DND-41 (cell line): Measurements from ENCODE around the gene WDR7.

ENCODE experiments used
- CTCF ChIP-seq: IDR thresholded peaks from 2 replicates; pipeline ENCODE4 v1.5.1; 2012; ENCODE audit warnings: borderline replicate concordance, low read length, moderate library complexity, mild to moderate bottlenecking; ENCODE audit not compliant: poor library complexity, severe bottlenecking; ENCODE audit errors: extremely low read depth
- EZH2 ChIP-seq: IDR thresholded peaks from 3 replicates; pipeline ENCODE4 v1.6.1; 2012; ENCODE audit warnings: borderline replicate concordance, low read depth, mild to moderate bottlenecking, moderate library complexity, low read length, inconsistent platforms; ENCODE audit not compliant: severe bottlenecking

DNA sequence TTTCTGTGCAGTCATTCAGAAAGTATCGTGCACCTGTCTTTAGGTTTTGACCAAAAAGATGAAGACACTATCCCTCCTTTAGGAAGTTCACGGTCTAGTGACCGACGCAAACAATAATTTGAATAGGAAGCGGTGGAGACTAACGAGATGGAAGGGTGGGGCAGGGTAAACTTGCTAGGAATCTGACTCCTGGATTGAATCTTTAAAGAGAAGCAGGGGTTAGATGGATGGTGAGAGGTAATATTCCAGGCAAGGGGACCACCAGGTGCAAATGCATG is 12.1 kb upstream of the WDR7 start:
- TF ChIP-seq CTCF (no peak), EZH2 (no peak)
